HG02678 (cell line): ENCODE results near the gene PHTF2.

Source experiments
- ATAC-seq: cut with Tn5 transposase; IDR thresholded peaks from one replicate; pipeline ENCODE4 v1.9.1; 2021; ENCODE audit warnings: mild to moderate bottlenecking, moderate library complexity; ENCODE audit not compliant: unreplicated experiment

Gene PHTF2

GRCh38 chr7:77918676-77919075, 120.1 kb downstream of the PHTF2 start:
- no peak for ATAC-seq

GRCh38 chr7:77923419-77923818, 124.8 kb downstream of the PHTF2 start:
- ATAC-seq = no peak

GRCh38 chr7:77930496-77930895, 131.9 kb downstream of the PHTF2 start:
- ATAC-seq = no peak

- ATAC-seq = no peak
Measured at GRCh38 chr7:77931841-77932240, 133.3 kb downstream of the PHTF2 start.

GRCh38 chr7:77933394-77933793, 134.8 kb downstream of the PHTF2 start:
- ATAC-seq = no peak

- no peak for ATAC-seq
Measured at GRCh38 chr7:77935652-77936348, 137.2 kb downstream of the PHTF2 start.

- no peak for ATAC-seq
Measured at GRCh38 chr7:77940647-77941046, 142.1 kb downstream of the PHTF2 start.

- ATAC-seq = no peak
Measured at GRCh38 chr7:77942431-77942830, 143.9 kb downstream of the PHTF2 start.

- no peak for ATAC-seq
Measured at GRCh38 chr7:77944183-77945182, 145.9 kb downstream of the PHTF2 start.

- ATAC-seq = no peak
Measured at GRCh38 chr7:77950548-77950947, 152.0 kb downstream of the PHTF2 start.

- no peak for ATAC-seq
Measured at GRCh38 chr7:77954773-77955555, 156.4 kb downstream of the PHTF2 start.

- ATAC-seq = no peak
Measured at GRCh38 chr7:77958436-77958835, 159.9 kb downstream of the PHTF2 start.

- ATAC-seq = no peak
Measured at GRCh38 chr7:77959080-77959479, 160.5 kb downstream of the PHTF2 start.

- no peak for ATAC-seq
Measured at GRCh38 chr7:77960336-77960735, 161.8 kb downstream of the PHTF2 start.

- ATAC-seq = no peak
Measured at GRCh38 chr7:77967429-77967828, 168.9 kb downstream of the PHTF2 start.

- no peak for ATAC-seq
Measured at GRCh38 chr7:77971726-77972125, 173.2 kb downstream of the PHTF2 start.

GRCh38 chr7:77975672-77976480, 177.3 kb downstream of the PHTF2 start:
- ATAC-seq = no peak

GRCh38 chr7:77979219-77979618, 180.6 kb downstream of the PHTF2 start:
- no peak for ATAC-seq

- ATAC-seq = no peak
Measured at GRCh38 chr7:77980087-77980713, 181.6 kb downstream of the PHTF2 start.
